GM12873 (cell line): Measurements from ENCODE around the gene ITGA5.

ENCODE experiments used
- CTCF ChIP-seq: IDR thresholded peaks from 2 replicates; pipeline ENCODE4 v1.5.1; 2012; ENCODE audit warnings: low read depth, mild to moderate bottlenecking, moderate library complexity, low read length, control low read depth; ENCODE audit not compliant: insufficient read depth; ENCODE audit errors: missing control alignments

The ITGA5 gene

GRCh38 chr12:54455760-54456469 lies 36.8 kb upstream of the ITGA5 start:
- no peak for TF ChIP-seq CTCF

- TF ChIP-seq CTCF = no peak
Measured at GRCh38 chr12:54452628-54453027, 33.6 kb upstream of the ITGA5 start.

- no peak for TF ChIP-seq CTCF
Measured at GRCh38 chr12:54448344-54448743, 29.3 kb upstream of the ITGA5 start.

GRCh38 chr12:54447917-54448316 lies 28.9 kb upstream of the ITGA5 start:
- no peak for TF ChIP-seq CTCF

- TF ChIP-seq CTCF = no peak
Measured at GRCh38 chr12:54444206-54444605, 25.1 kb upstream of the ITGA5 start.

GRCh38 chr12:54443446-54443845 lies 24.4 kb upstream of the ITGA5 start:
- TF ChIP-seq CTCF = no peak

GRCh38 chr12:54442961-54443360 lies 23.9 kb upstream of the ITGA5 start:
- no peak for TF ChIP-seq CTCF
